ENCODE measurements around the gene BPIFA1.

Gene BPIFA1

GRCh38 chr20:33217052-33217451 lies 18.7 kb upstream of the BPIFA1 start, which contains the start of gene BPIFA3:
Gene BPIFA3 (plus strand): TSS chr20:33217352. CDS start chr20:33217537, 185 bp downstream.
- no peaks in the 10 kb centered on the region for H3K9me3 ChIP-seq (ENCODE audit: severe bottlenecking)
- H3K36me3 ChIP-seq: no peaks in the 10 kb centered on the region
- no peaks in the 10 kb centered on the region for H3K27me3 ChIP-seq (ENCODE audit: insufficient read depth, low read depth, severe bottlenecking)
- DNase-seq: no peak
- H3K4me3 ChIP-seq (ENCODE audit: low read depth, low read length): no peak within 1 kb of the TSS
- H3K27ac ChIP-seq: no peak within 1 kb of the TSS
- no peak for TF ChIP-seq CTCF (IDR thresholded peaks at IDR 0.05; ENCODE audit: low read depth, low read length)

GRCh38 chr20:33224399-33224798 lies 11.4 kb upstream of the BPIFA1 start:
- Histone ChIP-seq H3K9me3 (ENCODE audit: severe bottlenecking) (no peaks in the 10 kb centered on the region), H3K36me3 (no peaks in the 10 kb centered on the region), H3K4me3 (ENCODE audit: low read depth, low read length) (no peak overlapping the region), H3K27me3 (ENCODE audit: insufficient read depth, low read depth, severe bottlenecking) (no peaks in the 10 kb centered on the region), H3K27ac (no peak overlapping the region)
- DNase-seq: no peak
- no peak for TF ChIP-seq CTCF (IDR thresholded peaks at IDR 0.05; ENCODE audit: low read depth, low read length)

- no peak overlapping the region for H3K4me3 ChIP-seq (ENCODE audit: low read depth, low read length)
- no peaks in the 10 kb centered on the region for H3K36me3 ChIP-seq
- no peak overlapping the region for H3K27ac ChIP-seq
- H3K9me3 ChIP-seq (ENCODE audit: severe bottlenecking): no peaks in the 10 kb centered on the region
- no peaks in the 10 kb centered on the region for H3K27me3 ChIP-seq (ENCODE audit: insufficient read depth, low read depth, severe bottlenecking)
- no peak for TF ChIP-seq CTCF (IDR thresholded peaks at IDR 0.05; ENCODE audit: low read depth, low read length)
- no peak for DNase-seq
Observed at GRCh38 chr20:33229843-33230242, 6.0 kb upstream of the BPIFA1 start.

GRCh38 chr20:33231237-33231636 lies 4.6 kb upstream of the BPIFA1 start:
- DNase-seq: no peak
- Histone ChIP-seq H3K4me3 (ENCODE audit: low read depth, low read length) (no peak overlapping the region), H3K27ac (no peak overlapping the region), H3K9me3 (ENCODE audit: severe bottlenecking) (no peaks in the 10 kb centered on the region), H3K36me3 (no peaks in the 10 kb centered on the region), H3K27me3 (ENCODE audit: insufficient read depth, low read depth, severe bottlenecking) (no peaks in the 10 kb centered on the region)
- TF ChIP-seq CTCF (IDR thresholded peaks at IDR 0.05; ENCODE audit: low read depth, low read length): no peak

- Histone ChIP-seq H3K9me3 (ENCODE audit: severe bottlenecking) (no peaks in the 10 kb centered on the region), H3K27ac (no peak overlapping the region), H3K36me3 (no peaks in the 10 kb centered on the region), H3K27me3 (ENCODE audit: insufficient read depth, low read depth, severe bottlenecking) (no peaks in the 10 kb centered on the region), H3K4me3 (ENCODE audit: low read depth, low read length) (no peak overlapping the region)
- TF ChIP-seq CTCF (IDR thresholded peaks at IDR 0.05; ENCODE audit: low read depth, low read length): no peak
- DNase-seq: no peak
Observed at GRCh38 chr20:33232486-33233072, 3.2 kb upstream of the BPIFA1 start.
